ENCODE results near the gene COL6A6. TPM values are rescaled to one million over a fixed set of nuclear protein-coding genes. Genes with fewer than 3 reads are reported as not detected.

The COL6A6 gene
- total and polyA plus RNA-seq, 2 donors (not counting 3 experiments of a cell fraction or from before 2014, with no cell fraction given): not detected

DNA sequence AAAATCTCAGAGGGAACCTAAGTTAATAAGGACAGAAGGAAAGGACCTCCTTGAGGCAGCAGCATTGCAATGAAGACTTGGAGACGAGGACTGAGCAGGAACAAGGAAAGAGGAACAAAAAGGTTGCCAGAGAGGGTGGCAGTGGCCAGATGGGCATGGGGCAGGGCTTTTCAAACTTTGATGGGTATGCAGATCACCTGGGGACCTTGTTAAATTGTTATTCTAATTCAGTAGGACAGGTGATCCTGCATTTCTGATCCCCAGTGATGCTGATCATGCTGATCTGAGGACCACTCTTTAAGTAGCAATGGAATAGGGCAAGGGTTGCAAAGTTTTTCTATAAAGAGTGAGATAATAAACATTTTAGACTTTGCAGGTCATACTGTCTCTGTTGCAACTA, 11.1 kb downstream of the COL6A6 start:
- no peaks in the 10 kb centered on the region for H3K9me1 ChIP-seq (replicated peaks; ENCODE audit: control insufficient read depth, extremely low read depth, insufficient read depth, low read length)
- no peak for TF ChIP-seq GATA2 (IDR thresholded peaks at IDR 0.05; ENCODE audit: insufficient read depth, insufficient read length, low read depth, low read length)
- TF ChIP-seq EZH2 (IDR thresholded peaks at IDR 0.05; ENCODE audit: borderline replicate concordance, low read depth, low read length, severe bottlenecking): no peak
- TF ChIP-seq, protein P1, sequence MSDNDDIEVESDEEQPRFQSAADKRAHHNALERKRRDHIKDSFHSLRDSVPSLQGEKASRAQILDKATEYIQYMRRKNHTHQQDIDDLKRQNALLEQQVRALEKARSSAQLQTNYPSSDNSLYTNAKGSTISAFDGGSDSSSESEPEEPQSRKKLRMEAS (IDR thresholded peaks at IDR 0.05; ENCODE audit: insufficient read depth, insufficient read length): no peak
- no peak for TF ChIP-seq JUN (IDR thresholded peaks at IDR 0.05; ENCODE audit: borderline replicate concordance, insufficient read depth, insufficient read length, low read depth)
- TF ChIP-seq MYC (IDR thresholded peaks at IDR 0.05; ENCODE audit: low read depth, low read length): no peak
- TF ChIP-seq POLR2AphosphoS5 (IDR thresholded peaks at IDR 0.05; ENCODE audit: insufficient read depth, low read depth, low read length): no peak
- TF ChIP-seq, protein P2, sequence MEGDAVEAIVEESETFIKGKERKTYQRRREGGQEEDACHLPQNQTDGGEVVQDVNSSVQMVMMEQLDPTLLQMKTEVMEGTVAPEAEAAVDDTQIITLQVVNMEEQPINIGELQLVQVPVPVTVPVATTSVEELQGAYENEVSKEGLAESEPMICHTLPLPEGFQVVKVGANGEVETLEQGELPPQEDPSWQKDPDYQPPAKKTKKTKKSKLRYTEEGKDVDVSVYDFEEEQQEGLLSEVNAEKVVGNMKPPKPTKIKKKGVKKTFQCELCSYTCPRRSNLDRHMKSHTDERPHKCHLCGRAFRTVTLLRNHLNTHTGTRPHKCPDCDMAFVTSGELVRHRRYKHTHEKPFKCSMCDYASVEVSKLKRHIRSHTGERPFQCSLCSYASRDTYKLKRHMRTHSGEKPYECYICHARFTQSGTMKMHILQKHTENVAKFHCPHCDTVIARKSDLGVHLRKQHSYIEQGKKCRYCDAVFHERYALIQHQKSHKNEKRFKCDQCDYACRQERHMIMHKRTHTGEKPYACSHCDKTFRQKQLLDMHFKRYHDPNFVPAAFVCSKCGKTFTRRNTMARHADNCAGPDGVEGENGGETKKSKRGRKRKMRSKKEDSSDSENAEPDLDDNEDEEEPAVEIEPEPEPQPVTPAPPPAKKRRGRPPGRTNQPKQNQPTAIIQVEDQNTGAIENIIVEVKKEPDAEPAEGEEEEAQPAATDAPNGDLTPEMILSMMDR (IDR thresholded peaks at IDR 0.05; ENCODE audit: extremely low read depth in 1 of 2, insufficient read depth in 1 of 2, low read depth in 1 of 2, low read length in 2 of 2): no peak
- no peak for TF ChIP-seq POLR2A (IDR thresholded peaks at IDR 0.05; ENCODE audit: low read depth, low read length)
- TF ChIP-seq FOS (IDR thresholded peaks at IDR 0.05; ENCODE audit: borderline replicate concordance, insufficient read depth, low read length): no peak
- H2AFZ ChIP-seq (ENCODE audit: low read depth, low read length): no peak overlapping the region
- peaks cover 0 to 4% of the 10 kb centered on the region in 2 experiments for H3K27me3 ChIP-seq (ENCODE audit: control insufficient read depth in 2 of 2, insufficient read depth in 2 of 2, low read length in 2 of 2)
- no peaks in the 10 kb centered on the region for H4K20me1 ChIP-seq (replicated peaks; ENCODE audit: control insufficient read depth, extremely low read depth, insufficient read depth, low read length)
- H3K36me3 ChIP-seq (ENCODE audit: control insufficient read depth in 2 of 2, extremely low read depth in 1 of 2, insufficient read depth in 2 of 2, low read length in 2 of 2): no peaks in the 10 kb centered on the region
- dilution Hi-C loops (cut with MboI; ENCODE audit: extremely low pct_ligation_motif_present, low sequenced_read_pairs): no loop called here
- no peak for FAIRE-seq
- no peaks in the 10 kb centered on the region for H3K9me3 ChIP-seq (replicated peaks; ENCODE audit: control insufficient read depth, insufficient read depth, low read length)
- ChIA-PET CTCF (interaction anchor here (1.2 to 1.4 kb wide), 2 partner anchors 11 to 252 kb away, joined by 3 to 4 read pairs; no protein-coding TSS in a partner anchor), POLR2A (no interaction called here)
- no peak overlapping the region for H3K4me3 ChIP-seq (replicated peaks in 1 of 3; ENCODE audit: insufficient read depth in 1 of 3, low read depth in 1 of 3, low read length in 3 of 3)
- H3K4me1 ChIP-seq (ENCODE audit: control insufficient read depth, extremely low read depth, insufficient read depth, low read length): no peaks in the 10 kb centered on the region
- H3K9ac ChIP-seq (replicated peaks; ENCODE audit: extremely low read depth, insufficient read depth, low read length): no peak overlapping the region
- H3K79me2 ChIP-seq (ENCODE audit: control insufficient read depth, insufficient read depth, low read length): no peaks in the 10 kb centered on the region
- no TSS peak for BruUV-seq (replicated peaks)
- H3K27ac ChIP-seq (ENCODE audit: insufficient read depth, low read depth, low read length): no peak overlapping the region
- H3K4me2 ChIP-seq (ENCODE audit: insufficient read depth, low read length): no peak overlapping the region
- DNase-seq (ENCODE audit: low read depth, low spot score): no peak
- intact Hi-C loops (cut with micrococcal nuclease): no loop called here

All from endothelial cell of umbilical vein (primary cell).